HL-60 (cell line): ENCODE results near the gene LMF1.

Experiments
- DNase-seq, 2 experiments: peaks; one replicate each; pipeline ENCODE4 v3.0.0-alpha.2; 2010 to 2020; ENCODE audit warnings: low read depth in 1 of 2, low spot score in 1 of 2
- H3K27ac ChIP-seq: fragments of 250-450 bp; sonication (Bioruptor Pico); replicated peaks from 2 replicates; pipeline ENCODE4 v1.5.1; 2020; ENCODE audit warnings: mild to moderate bottlenecking, moderate library complexity
- H3K27me3 ChIP-seq: fragments of 250-450 bp; sonication (Bioruptor Pico); 2 replicates; pipeline ENCODE4 v1.5.1; 2021; ENCODE audit warnings: mild to moderate bottlenecking, moderate library complexity; ENCODE audit not compliant: insufficient read depth, poor library complexity, severe bottlenecking
- H3K4me3 ChIP-seq: replicated peaks from 2 replicates; pipeline ENCODE4 v1.5.1; 2011; ENCODE audit warnings: mild to moderate bottlenecking, control low read depth, low read length; ENCODE audit not compliant: insufficient read depth
- GABPA ChIP-seq: IDR thresholded peaks from 2 replicates; pipeline ENCODE4 v1.6.1; 2012; ENCODE audit warnings: low read depth
- POLR2AphosphoS5 ChIP-seq: IDR thresholded peaks from 2 replicates; pipeline ENCODE4 v1.6.1; 2012; ENCODE audit warnings: low read depth
- SPI1 ChIP-seq: IDR thresholded peaks from 2 replicates; pipeline ENCODE4 v1.6.1; 2012; ENCODE audit warnings: low read depth, mild to moderate bottlenecking, borderline replicate concordance
- TF ChIP-seq, protein P1 (sequence below): IDR thresholded peaks from 2 replicates; pipeline ENCODE4 v1.6.1; 2012; ENCODE audit warnings: low read depth; ENCODE audit not compliant: insufficient replicate concordance
- TF ChIP-seq, protein P2 (sequence below): IDR thresholded peaks from one replicate; pipeline ENCODE4 v1.5.1; 2011; ENCODE audit warnings: low read length, control low read depth, inconsistent platforms; ENCODE audit not compliant: insufficient read depth

Gene LMF1

DNA sequence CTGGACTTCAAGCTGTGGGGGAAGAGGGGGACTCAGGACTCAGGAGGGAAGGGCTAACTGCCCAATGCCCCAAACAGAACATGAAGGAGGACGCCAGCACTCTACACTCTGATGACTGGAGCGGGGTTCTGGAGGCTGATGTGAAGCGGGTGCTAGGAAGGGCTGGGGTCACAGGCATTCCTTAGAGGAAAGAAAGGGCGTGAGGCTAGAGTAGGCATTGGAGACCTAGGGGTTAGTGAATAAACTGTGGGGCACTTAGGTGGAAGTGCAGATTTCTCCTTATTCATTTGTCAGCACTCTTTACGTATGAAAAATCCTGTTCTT lies 760 bp upstream of the LMF1 start:
- DNase-seq, result no peak
- Histone ChIP-seq H3K4me3 (no peak overlapping the region), H3K27ac (no peak overlapping the region), H3K27me3 (no peaks in the 10 kb centered on the region)
- TF ChIP-seq POLR2AphosphoS5, result no peak
- TF ChIP-seq, protein P1, sequence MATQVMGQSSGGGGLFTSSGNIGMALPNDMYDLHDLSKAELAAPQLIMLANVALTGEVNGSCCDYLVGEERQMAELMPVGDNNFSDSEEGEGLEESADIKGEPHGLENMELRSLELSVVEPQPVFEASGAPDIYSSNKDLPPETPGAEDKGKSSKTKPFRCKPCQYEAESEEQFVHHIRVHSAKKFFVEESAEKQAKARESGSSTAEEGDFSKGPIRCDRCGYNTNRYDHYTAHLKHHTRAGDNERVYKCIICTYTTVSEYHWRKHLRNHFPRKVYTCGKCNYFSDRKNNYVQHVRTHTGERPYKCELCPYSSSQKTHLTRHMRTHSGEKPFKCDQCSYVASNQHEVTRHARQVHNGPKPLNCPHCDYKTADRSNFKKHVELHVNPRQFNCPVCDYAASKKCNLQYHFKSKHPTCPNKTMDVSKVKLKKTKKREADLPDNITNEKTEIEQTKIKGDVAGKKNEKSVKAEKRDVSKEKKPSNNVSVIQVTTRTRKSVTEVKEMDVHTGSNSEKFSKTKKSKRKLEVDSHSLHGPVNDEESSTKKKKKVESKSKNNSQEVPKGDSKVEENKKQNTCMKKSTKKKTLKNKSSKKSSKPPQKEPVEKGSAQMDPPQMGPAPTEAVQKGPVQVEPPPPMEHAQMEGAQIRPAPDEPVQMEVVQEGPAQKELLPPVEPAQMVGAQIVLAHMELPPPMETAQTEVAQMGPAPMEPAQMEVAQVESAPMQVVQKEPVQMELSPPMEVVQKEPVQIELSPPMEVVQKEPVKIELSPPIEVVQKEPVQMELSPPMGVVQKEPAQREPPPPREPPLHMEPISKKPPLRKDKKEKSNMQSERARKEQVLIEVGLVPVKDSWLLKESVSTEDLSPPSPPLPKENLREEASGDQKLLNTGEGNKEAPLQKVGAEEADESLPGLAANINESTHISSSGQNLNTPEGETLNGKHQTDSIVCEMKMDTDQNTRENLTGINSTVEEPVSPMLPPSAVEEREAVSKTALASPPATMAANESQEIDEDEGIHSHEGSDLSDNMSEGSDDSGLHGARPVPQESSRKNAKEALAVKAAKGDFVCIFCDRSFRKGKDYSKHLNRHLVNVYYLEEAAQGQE, result no peak
- no peak for TF ChIP-seq SPI1
- no peak for TF ChIP-seq GABPA
- TF ChIP-seq, protein P2, sequence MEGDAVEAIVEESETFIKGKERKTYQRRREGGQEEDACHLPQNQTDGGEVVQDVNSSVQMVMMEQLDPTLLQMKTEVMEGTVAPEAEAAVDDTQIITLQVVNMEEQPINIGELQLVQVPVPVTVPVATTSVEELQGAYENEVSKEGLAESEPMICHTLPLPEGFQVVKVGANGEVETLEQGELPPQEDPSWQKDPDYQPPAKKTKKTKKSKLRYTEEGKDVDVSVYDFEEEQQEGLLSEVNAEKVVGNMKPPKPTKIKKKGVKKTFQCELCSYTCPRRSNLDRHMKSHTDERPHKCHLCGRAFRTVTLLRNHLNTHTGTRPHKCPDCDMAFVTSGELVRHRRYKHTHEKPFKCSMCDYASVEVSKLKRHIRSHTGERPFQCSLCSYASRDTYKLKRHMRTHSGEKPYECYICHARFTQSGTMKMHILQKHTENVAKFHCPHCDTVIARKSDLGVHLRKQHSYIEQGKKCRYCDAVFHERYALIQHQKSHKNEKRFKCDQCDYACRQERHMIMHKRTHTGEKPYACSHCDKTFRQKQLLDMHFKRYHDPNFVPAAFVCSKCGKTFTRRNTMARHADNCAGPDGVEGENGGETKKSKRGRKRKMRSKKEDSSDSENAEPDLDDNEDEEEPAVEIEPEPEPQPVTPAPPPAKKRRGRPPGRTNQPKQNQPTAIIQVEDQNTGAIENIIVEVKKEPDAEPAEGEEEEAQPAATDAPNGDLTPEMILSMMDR, result no peak

DNA sequence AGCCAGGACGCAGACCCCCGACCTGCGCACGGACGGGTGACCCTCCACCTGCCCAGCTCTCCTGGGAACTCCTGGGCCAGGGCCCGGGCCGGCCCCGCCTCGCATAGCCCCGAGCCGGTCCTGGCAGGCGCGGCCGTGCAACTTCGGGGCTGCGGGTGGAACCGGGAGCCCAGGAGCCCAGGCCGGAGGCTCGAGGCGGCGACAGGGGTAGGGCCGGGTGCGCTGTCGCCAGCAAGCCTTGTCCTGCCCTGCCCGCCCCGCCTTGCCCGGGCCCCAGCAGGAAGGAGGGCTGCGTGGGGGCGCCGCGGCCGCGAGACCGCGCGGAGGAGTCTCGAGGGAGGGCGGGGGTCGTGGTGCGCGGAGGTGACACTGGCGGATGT lies 408 bp downstream of the LMF1 start:
- Histone ChIP-seq H3K27me3 (no peaks in the 10 kb centered on the region), H3K27ac (peak overlapping the region; percentile 78), H3K4me3 (peak overlapping the region; percentile 76)
- no peak for DNase-seq
- TF ChIP-seq POLR2AphosphoS5 (no peak), GABPA (no peak), SPI1 (no peak)
- TF ChIP-seq, protein P1, result no peak
- TF ChIP-seq, protein P2, result no peak

DNA sequence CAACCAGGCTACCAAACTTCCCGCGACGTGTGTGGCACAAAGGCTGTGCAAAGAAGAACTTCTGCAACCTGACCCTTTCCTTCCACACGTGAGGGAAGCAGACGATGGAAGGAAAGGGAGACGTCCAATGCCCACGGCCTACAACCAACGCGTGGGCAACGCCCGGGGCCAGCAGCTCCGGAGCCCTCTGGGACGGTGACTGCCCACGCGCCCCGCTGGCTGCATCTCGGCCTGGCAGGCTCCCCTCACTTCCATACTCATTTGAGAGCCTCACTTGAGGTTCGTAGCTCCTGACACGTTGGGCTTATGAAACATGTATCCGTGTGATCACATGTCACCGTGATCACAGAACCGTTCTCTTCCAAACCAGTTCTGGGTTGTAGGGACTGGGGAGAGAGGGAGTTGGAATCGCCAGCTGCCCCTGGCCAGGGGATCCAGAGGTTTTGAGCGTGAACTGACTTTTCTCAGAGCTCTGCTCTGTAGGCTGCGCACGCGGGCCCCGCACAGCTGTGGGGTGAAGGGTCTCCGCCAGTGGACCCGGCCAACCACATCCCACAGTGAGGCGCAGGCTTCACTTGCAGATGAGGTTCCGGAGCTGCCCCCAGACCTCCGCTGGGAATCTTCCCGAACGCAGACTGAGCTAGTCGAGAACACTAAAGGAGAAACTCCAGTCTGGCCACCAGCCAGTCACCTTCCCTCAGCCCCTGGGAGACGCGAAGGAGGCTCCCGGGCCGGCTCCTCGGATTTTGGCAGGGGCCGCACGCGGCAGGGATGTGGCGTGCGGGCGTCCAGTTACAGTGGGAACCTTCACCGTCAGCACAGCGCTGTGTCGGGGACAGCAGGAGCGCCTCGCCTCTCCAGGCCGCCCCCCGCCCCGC lies 1.0 kb downstream of the LMF1 start:
- DNase-seq, result no peak
- H3K4me3 ChIP-seq, result peak overlapping the region; percentile 76
- no peaks in the 10 kb centered on the region for H3K27me3 ChIP-seq
- H3K27ac ChIP-seq, result peak overlapping the region; percentile 78
- TF ChIP-seq SPI1 (no peak), GABPA (no peak), POLR2AphosphoS5 (no peak)
- TF ChIP-seq, protein P2, result no peak
- TF ChIP-seq, protein P1, result no peak
